HepG2 (cell line): ENCODE results near the gene C6orf132. TPM values are rescaled to one million over a fixed set of nuclear protein-coding genes. Genes with fewer than 3 reads are reported as not detected.

Source experiments
- CBX1 ChIP-seq: IDR thresholded peaks from one replicate; pipeline ENCODE4 v1.6.1; 2016; ENCODE audit warnings: antibody characterized with exemption, low read depth
- HMGA1 ChIP-seq: sonication (generic); formaldehyde crosslinking; conservative IDR thresholded peaks from 2 replicates; pipeline ENCODE4 v1.4.0; 2020; ENCODE audit warnings: missing genetic modification reagents
- NFIB ChIP-seq: sonication (generic); formaldehyde crosslinking; IDR thresholded peaks from 2 replicates; pipeline ENCODE4 v1.9.0; 2021; ENCODE audit warnings: missing genetic modification reagents, mild to moderate bottlenecking, borderline replicate concordance
- RXRB ChIP-seq: IDR thresholded peaks from 2 replicates; pipeline ENCODE4 v1.6.1; 2016; ENCODE audit warnings: borderline replicate concordance, missing genetic modification reagents, missing compliant biosample characterization
- SIN3B ChIP-seq: fragments of 150-350 bp; IDR thresholded peaks from 2 replicates; pipeline ENCODE4 v1.6.1; 2014; ENCODE audit warnings: low read length
- SNRNP70 ChIP-seq: fragments of 200-400 bp; formaldehyde crosslinking; IDR thresholded peaks from 2 replicates; pipeline ENCODE4 v1.6.1; 2017; ENCODE audit warnings: mild to moderate bottlenecking, low read depth, low read length, moderate library complexity
- SOX5 ChIP-seq: IDR thresholded peaks from 2 replicates; pipeline ENCODE4 v1.6.1; 2016; ENCODE audit warnings: borderline replicate concordance
- UBTF ChIP-seq: sonication (generic); formaldehyde crosslinking; IDR thresholded peaks from 2 replicates; pipeline ENCODE4 v1.4.0; 2020; ENCODE audit warnings: mild to moderate bottlenecking, missing genetic modification reagents
- ZMYM3 ChIP-seq: sonication (generic); formaldehyde crosslinking; IDR thresholded peaks from 2 replicates; pipeline ENCODE4 v1.5.1; 2020; ENCODE audit warnings: mild to moderate bottlenecking, missing genetic modification reagents
- ZNF646 ChIP-seq: sonication (generic); formaldehyde crosslinking; IDR thresholded peaks from 2 replicates; pipeline ENCODE4 v1.9.0; 2021; ENCODE audit warnings: mild to moderate bottlenecking, missing genetic modification reagents
- ZNF687 ChIP-seq: sonication (generic); formaldehyde crosslinking; IDR thresholded peaks from 2 replicates; pipeline ENCODE4 v1.5.1; 2020; ENCODE audit warnings: mild to moderate bottlenecking, missing genetic modification reagents, moderate library complexity
- ZSCAN25 ChIP-seq: sonication (generic); formaldehyde crosslinking; IDR thresholded peaks from 2 replicates; pipeline ENCODE4 v1.8.0; 2022; ENCODE audit warnings: mild to moderate bottlenecking, missing genetic modification reagents
- polyA plus RNA-seq, 8 experiments: library from polyadenylated mRNA; depleted of rRNA in 3 of 8; stranded (reverse) in 7 of 8; unstranded in 1 of 8; fragments of >200 nt; fragmentation: Illumina TruSeq in 4 of 8; extraction: Trizol in 4 of 8; gene quantifications; 2 replicates each; pipeline versions ENCODE4 v1.2.1 to v1.2.3, GENCODE V29; 2011 to 2016; ENCODE audit warnings: low read depth in 4 of 8, missing spikeins in 1 of 8, mixed read lengths in 1 of 8; ENCODE audit not compliant: insufficient read depth in 1 of 8
- total RNA-seq, 5 experiments: library from RNA; depleted of rRNA; stranded (reverse); fragments of >200 nt; fragmentation: Illumina TruSeq; extraction: Trizol; gene quantifications; 2 replicates each; pipeline ENCODE4 v1.2.3, GENCODE V29; 2016; ENCODE audit warnings: low read depth in 1 of 5

C6orf132 gene
- total and polyA plus RNA-seq, 2 of the 13 experiments (the other 11 are each of a cell fraction or from before 2014, with no cell fraction given), result 0.78 to 3.0 TPM

GRCh38 chr6:42162812-42163211 is 20.4 kb upstream of the C6orf132 start (continued):
- TF ChIP-seq ZNF687 (CRISPR knock-in tag) (peak; percentile 12; the same call in 1 of the 2 replicates), HMGA1 (CRISPR knock-in tag) (no peak), SIN3B (no peak), RXRB (CRISPR knock-in tag) (0 out of 2 replicates have a peak, but pooled peaks have one; percentile 5), UBTF (CRISPR knock-in tag) (no peak), SNRNP70 (no peak), ZSCAN25 (CRISPR knock-in tag) (no peak), CBX1 (no peak), ZNF646 (CRISPR knock-in tag) (no peak), NFIB (CRISPR knock-in tag) (no peak), ZMYM3 (CRISPR knock-in tag) (no peak), SOX5 (CRISPR knock-in tag) (no peak)
